Thyroid gland (tissue), 4 donors: Measurements from ENCODE around the gene BET1. TPM values are rescaled to one million over a fixed set of nuclear protein-coding genes. Genes with fewer than 3 reads are reported as not detected.

ENCODE experiments used
- DNase-seq, 2 donors: peaks; one replicate each; pipeline ENCODE4 v3.0.0-alpha.2; 2019
- H3K27ac ChIP-seq, 3 donors: fragments of 200-600 bp; sonication (generic); 1 replicate in 2 of 3; 2 replicates in 1 of 3; pipeline ENCODE4 v1.5.1; 2016 to 2019; ENCODE audit warnings: mild to moderate bottlenecking in 1 of 3, moderate library complexity in 1 of 3
- H3K27me3 ChIP-seq: fragments of 200-600 bp; sonication (generic); one replicate; pipeline ENCODE4 v1.5.1; 2019
- H3K36me3 ChIP-seq, 2 donors: fragments of 200-600 bp; sonication (generic); one replicate each; pipeline ENCODE4 v1.5.1; 2016 to 2019
- H3K4me1 ChIP-seq, 2 donors: fragments of 200-600 bp; sonication (generic); one replicate each; pipeline ENCODE4 v1.5.1; 2017 to 2019
- H3K4me3 ChIP-seq, 3 donors: fragments of 200-600 bp; sonication (generic); replicated peaks in 1 of 3; 1 replicate in 2 of 3; 2 replicates in 1 of 3; pipeline ENCODE4 v1.5.1; 2016; ENCODE audit warnings: mild to moderate bottlenecking in 1 of 3
- H3K9me3 ChIP-seq: fragments of 200-600 bp; sonication (generic); one replicate; pipeline ENCODE4 v1.5.1; 2017
- POLR2A ChIP-seq, 2 donors: fragments of 450-650 bp; IDR thresholded peaks; one replicate each; pipeline ENCODE4 v1.6.1; 2017; ENCODE audit warnings: antibody characterized with exemption in 2 of 2, mild to moderate bottlenecking in 2 of 2, moderate library complexity in 1 of 2
- WGBS, 2 donors: methylation state at CpG; one replicate each; pipeline ENCODE4 v1.1.5; 2017; 5-methylcytosine and 5-hydroxymethylcytosine counted together
- intact Hi-C: fragments of 100-400 bp; cut with DNase I; formaldehyde crosslinking; loops from one replicate; pipeline ENCODE4 v1.15.1; 2023
- total RNA-seq, 4 donors: library from RNA; depleted of rRNA; stranded (reverse); fragments of >200 nt; gene quantifications; one replicate each; pipeline ENCODE4 v1.2.3, GENCODE V29; 2016
- TF ChIP-seq, protein P1 (sequence below), 6 experiments: fragments of 200-600 bp in 3 of 6; fragments of 450-650 bp in 3 of 6; sonication (generic) in 3 of 6; IDR thresholded peaks; one replicate each; pipeline ENCODE4 v1.5.1; 2016 to 2019; ENCODE audit warnings: antibody characterized with exemption in 6 of 6, mild to moderate bottlenecking in 2 of 6, inconsistent platforms in 1 of 6, moderate library complexity in 1 of 6

BET1 gene
- total RNA-seq, 4 donors from 2014 or later, result 21.6 to 45.5 (median 32.1) TPM

GRCh38 chr7:94043299-94043698 is 39.1 kb upstream of the BET1 start:
- no peak for DNase-seq
- Histone ChIP-seq H3K9me3 (no peaks in the 10 kb centered on the region), H3K4me3 (no peak overlapping the region), H3K36me3 (no peaks in the 10 kb centered on the region), H3K4me1 (no peaks in the 10 kb centered on the region), H3K27ac (no peak overlapping the region), H3K27me3 (no peaks in the 10 kb centered on the region)
- TF ChIP-seq POLR2A (IDR thresholded peaks at IDR 0.05), result no peak
- TF ChIP-seq, protein P1, sequence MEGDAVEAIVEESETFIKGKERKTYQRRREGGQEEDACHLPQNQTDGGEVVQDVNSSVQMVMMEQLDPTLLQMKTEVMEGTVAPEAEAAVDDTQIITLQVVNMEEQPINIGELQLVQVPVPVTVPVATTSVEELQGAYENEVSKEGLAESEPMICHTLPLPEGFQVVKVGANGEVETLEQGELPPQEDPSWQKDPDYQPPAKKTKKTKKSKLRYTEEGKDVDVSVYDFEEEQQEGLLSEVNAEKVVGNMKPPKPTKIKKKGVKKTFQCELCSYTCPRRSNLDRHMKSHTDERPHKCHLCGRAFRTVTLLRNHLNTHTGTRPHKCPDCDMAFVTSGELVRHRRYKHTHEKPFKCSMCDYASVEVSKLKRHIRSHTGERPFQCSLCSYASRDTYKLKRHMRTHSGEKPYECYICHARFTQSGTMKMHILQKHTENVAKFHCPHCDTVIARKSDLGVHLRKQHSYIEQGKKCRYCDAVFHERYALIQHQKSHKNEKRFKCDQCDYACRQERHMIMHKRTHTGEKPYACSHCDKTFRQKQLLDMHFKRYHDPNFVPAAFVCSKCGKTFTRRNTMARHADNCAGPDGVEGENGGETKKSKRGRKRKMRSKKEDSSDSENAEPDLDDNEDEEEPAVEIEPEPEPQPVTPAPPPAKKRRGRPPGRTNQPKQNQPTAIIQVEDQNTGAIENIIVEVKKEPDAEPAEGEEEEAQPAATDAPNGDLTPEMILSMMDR (IDR thresholded peaks at IDR 0.05), result no peak
- 64 to 70% methylated on average over 1 of the region's 1 CpG for WGBS, 2 donors
- intact Hi-C loops, result no loop called here

GRCh38 chr7:94042381-94042780 is 38.2 kb upstream of the BET1 start:
- no peaks in the 10 kb centered on the region for H3K4me1 ChIP-seq
- no peak for TF ChIP-seq POLR2A (IDR thresholded peaks at IDR 0.05)
- TF ChIP-seq, protein P1 (IDR thresholded peaks at IDR 0.05), result no peak
- no peak for DNase-seq
- H3K9me3 ChIP-seq, result no peaks in the 10 kb centered on the region
- H3K27me3 ChIP-seq, result no peaks in the 10 kb centered on the region
- 79 to 90% methylated on average over 3 of the region's 3 CpGs for WGBS, 2 donors
- H3K27ac ChIP-seq, result no peak overlapping the region
- no peaks in the 10 kb centered on the region for H3K36me3 ChIP-seq
- intact Hi-C loops, result no loop called here
- H3K4me3 ChIP-seq, result no peak overlapping the region

DNA sequence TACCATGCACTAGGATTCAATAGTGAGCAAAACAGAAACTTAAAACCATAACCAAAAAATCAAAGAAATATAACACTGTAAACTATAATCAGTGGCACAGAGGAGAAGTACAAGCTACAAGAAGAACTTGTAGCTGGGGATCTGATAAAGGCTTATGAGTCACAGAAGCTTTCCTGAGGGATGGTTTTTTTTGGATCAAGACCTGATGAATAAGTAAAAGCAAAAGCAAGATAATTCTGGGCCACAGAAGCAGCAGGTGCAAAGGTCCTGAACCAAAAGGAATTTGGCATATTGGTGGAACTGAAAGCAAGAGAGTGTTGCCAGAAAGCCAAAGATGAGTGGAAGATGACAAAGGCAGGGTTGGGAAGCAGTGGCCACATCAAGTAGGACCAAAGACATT is 37.4 kb upstream of the BET1 start:
- Histone ChIP-seq H3K4me3 (no peak overlapping the region), H3K36me3 (no peaks in the 10 kb centered on the region), H3K27ac (no peak overlapping the region), H3K4me1 (no peaks in the 10 kb centered on the region), H3K27me3 (no peaks in the 10 kb centered on the region), H3K9me3 (no peaks in the 10 kb centered on the region)
- intact Hi-C loops, result no loop called here
- DNase-seq, result no peak
- TF ChIP-seq, protein P1 (IDR thresholded peaks at IDR 0.05), result no peak
- TF ChIP-seq POLR2A (IDR thresholded peaks at IDR 0.05), result no peak

DNA sequence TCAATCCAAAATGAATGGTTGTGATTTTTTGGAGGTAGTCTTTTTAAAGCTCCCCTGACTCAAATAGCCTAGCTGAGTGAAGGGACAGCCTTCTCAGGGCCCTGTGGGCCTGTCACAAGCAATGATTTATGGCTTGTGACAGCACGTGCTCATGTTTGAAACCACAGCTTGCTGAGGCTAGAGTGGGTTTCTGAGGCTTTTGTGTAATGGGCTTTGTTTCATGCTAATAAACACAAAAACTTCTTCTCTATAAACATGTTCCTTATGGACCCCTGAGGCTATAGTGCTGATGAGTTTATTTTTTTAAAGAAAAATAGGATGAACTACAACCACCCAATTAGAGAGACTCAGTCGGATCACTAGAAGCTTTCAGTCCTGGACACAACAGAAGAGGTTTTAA is 36.1 kb upstream of the BET1 start:
- no peak for DNase-seq
- Histone ChIP-seq H3K9me3 (no peaks in the 10 kb centered on the region), H3K4me1 (no peaks in the 10 kb centered on the region), H3K36me3 (no peaks in the 10 kb centered on the region), H3K27ac (no peak overlapping the region), H3K27me3 (no peaks in the 10 kb centered on the region), H3K4me3 (no peak overlapping the region)
- intact Hi-C loops, result no loop called here
- WGBS, 2 donors, result 34 to 47% methylated on average over 2 of the region's 2 CpGs
- TF ChIP-seq POLR2A (IDR thresholded peaks at IDR 0.05), result no peak
- TF ChIP-seq, protein P1 (IDR thresholded peaks at IDR 0.05), result no peak

- TF ChIP-seq, protein P1 (IDR thresholded peaks at IDR 0.05), result no peak
- TF ChIP-seq POLR2A (IDR thresholded peaks at IDR 0.05), result no peak
- H3K27me3 ChIP-seq, result no peaks in the 10 kb centered on the region
- intact Hi-C loops, result no loop called here
- no peaks in the 10 kb centered on the region for H3K4me1 ChIP-seq
- no peaks in the 10 kb centered on the region for H3K36me3 ChIP-seq
- H3K4me3 ChIP-seq, result no peak overlapping the region
- 54 to 58% methylated on average over 9 of the region's 9 CpGs for WGBS, 2 donors
- DNase-seq, result no peak
- H3K9me3 ChIP-seq, result no peaks in the 10 kb centered on the region
- H3K27ac ChIP-seq, result no peak overlapping the region
These were observed 35.3 kb upstream of the BET1 start for GRCh38 chr7:94039368-94040035.
